NB4 (cell line): Measurements from ENCODE around the gene CLEC16A.

Experiments used
- MYC ChIP-seq: IDR thresholded peaks from 2 replicates; pipeline ENCODE4 v1.6.1; 2011; ENCODE audit warnings: low read depth, low read length
- POLR2A ChIP-seq: IDR thresholded peaks from 2 replicates; pipeline ENCODE4 v1.6.1; 2011; ENCODE audit warnings: mild to moderate bottlenecking; ENCODE audit not compliant: insufficient read length; ENCODE audit errors: extremely low read depth
- TF ChIP-seq, protein P1 (sequence below): IDR thresholded peaks from one replicate; pipeline ENCODE4 v1.5.1; 2012; ENCODE audit warnings: low read depth, low read length

GRCh38 chr16:11140098-11140375, 195.7 kb downstream of the CLEC16A start:
- TF ChIP-seq POLR2A (no peak), MYC (no peak)
- TF ChIP-seq, protein P1, sequence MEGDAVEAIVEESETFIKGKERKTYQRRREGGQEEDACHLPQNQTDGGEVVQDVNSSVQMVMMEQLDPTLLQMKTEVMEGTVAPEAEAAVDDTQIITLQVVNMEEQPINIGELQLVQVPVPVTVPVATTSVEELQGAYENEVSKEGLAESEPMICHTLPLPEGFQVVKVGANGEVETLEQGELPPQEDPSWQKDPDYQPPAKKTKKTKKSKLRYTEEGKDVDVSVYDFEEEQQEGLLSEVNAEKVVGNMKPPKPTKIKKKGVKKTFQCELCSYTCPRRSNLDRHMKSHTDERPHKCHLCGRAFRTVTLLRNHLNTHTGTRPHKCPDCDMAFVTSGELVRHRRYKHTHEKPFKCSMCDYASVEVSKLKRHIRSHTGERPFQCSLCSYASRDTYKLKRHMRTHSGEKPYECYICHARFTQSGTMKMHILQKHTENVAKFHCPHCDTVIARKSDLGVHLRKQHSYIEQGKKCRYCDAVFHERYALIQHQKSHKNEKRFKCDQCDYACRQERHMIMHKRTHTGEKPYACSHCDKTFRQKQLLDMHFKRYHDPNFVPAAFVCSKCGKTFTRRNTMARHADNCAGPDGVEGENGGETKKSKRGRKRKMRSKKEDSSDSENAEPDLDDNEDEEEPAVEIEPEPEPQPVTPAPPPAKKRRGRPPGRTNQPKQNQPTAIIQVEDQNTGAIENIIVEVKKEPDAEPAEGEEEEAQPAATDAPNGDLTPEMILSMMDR: no peak
